ENCODE results near the gene NEUROD2.

DNA sequence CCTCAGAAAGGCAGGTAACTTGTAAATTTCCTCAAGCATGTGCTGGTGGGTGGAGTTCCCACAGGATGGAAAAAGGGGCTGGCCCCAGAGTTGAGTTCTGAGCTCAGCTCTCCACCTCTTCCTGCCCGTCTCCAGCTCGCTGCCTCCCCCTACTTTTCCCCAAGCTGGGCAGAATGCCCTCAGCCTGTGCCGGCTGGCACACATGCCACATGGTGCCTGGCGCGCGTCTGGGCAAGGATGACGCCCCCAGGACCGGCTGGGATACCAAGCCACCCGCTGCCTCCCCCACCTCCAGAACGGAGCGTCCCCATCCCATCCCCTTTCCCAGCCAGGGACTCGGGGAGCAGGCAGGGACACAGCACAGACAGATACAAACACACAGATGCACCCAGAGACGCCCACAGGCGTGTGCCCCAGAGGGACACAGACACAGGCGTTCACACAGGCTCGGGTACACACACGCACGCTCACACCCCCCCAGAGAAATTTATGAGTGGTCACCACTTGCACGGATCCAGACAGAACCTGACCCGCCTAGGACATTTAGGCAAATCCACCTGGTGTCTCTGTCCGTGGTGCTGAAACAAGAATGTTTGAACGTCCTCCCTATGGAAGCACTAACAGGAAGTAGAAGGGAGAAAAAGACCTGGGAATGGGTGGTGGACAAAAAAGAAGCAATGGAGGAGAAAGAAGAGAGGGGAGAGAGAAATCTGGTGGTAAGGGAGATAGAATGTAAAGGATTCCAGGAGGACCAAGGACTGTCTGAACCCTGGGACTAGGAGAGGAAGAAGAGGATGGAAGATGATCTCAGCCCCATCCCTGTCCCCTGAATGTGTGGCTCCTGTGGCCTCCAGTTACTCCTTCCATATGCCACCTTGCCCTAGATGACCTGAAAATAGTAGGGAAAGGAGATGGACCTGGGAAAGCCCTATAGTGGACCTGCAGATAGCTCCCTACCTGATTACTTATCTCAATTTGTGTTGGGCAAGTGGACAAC, 15.5 kb downstream of the NEUROD2 start:
- TF ChIP-seq, protein P1, sequence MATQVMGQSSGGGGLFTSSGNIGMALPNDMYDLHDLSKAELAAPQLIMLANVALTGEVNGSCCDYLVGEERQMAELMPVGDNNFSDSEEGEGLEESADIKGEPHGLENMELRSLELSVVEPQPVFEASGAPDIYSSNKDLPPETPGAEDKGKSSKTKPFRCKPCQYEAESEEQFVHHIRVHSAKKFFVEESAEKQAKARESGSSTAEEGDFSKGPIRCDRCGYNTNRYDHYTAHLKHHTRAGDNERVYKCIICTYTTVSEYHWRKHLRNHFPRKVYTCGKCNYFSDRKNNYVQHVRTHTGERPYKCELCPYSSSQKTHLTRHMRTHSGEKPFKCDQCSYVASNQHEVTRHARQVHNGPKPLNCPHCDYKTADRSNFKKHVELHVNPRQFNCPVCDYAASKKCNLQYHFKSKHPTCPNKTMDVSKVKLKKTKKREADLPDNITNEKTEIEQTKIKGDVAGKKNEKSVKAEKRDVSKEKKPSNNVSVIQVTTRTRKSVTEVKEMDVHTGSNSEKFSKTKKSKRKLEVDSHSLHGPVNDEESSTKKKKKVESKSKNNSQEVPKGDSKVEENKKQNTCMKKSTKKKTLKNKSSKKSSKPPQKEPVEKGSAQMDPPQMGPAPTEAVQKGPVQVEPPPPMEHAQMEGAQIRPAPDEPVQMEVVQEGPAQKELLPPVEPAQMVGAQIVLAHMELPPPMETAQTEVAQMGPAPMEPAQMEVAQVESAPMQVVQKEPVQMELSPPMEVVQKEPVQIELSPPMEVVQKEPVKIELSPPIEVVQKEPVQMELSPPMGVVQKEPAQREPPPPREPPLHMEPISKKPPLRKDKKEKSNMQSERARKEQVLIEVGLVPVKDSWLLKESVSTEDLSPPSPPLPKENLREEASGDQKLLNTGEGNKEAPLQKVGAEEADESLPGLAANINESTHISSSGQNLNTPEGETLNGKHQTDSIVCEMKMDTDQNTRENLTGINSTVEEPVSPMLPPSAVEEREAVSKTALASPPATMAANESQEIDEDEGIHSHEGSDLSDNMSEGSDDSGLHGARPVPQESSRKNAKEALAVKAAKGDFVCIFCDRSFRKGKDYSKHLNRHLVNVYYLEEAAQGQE (IDR thresholded peaks at IDR 0.05; ENCODE audit: insufficient read depth in 1 of 2, low read depth in 2 of 2, low read length in 2 of 2) = peak; percentile 92 to 94
- TF ChIP-seq SIN3A (IDR thresholded peaks at IDR 0.05; ENCODE audit: borderline replicate concordance, insufficient read depth, low read length) (no peak), TAF1 (IDR thresholded peaks at IDR 0.05; ENCODE audit: borderline replicate concordance, insufficient read depth, low read length) (no peak)

All from PFSK-1 (cell line).